ENCODE results near the gene NRXN2.

GRCh38 chr11:64753380-64754123 lies 30.6 kb upstream of the NRXN2 start:
- no peak for TF ChIP-seq RAD21 (IDR thresholded peaks at IDR 0.05; ENCODE audit: low read length)
- no peak for TF ChIP-seq CTCF (IDR thresholded peaks at IDR 0.05)
- no peak for TF ChIP-seq YY1 (IDR thresholded peaks at IDR 0.05; ENCODE audit: low read depth)
- TF ChIP-seq GABPA (IDR thresholded peaks at IDR 0.05; ENCODE audit: low read depth) = no peak
- TF ChIP-seq JUND (IDR thresholded peaks at IDR 0.05) = no peak
- TF ChIP-seq SIN3A (IDR thresholded peaks at IDR 0.05; ENCODE audit: borderline replicate concordance, low read depth, low read length) = no peak
